ENCODE results near the gene LILRB5.
A peak's percentile ranks its signal among the peaks of the same experiment; 100 is the strongest.
"Not testable (repeated sequence)": the region's sequence is repeated elsewhere in the genome, so short reads cannot be mapped to it uniquely, and the experiment has no call there.

LILRB5 gene

GRCh38 chr19:54274516-54274915, 17.4 kb upstream of the LILRB5 start:
- not testable (repeated sequence) for DNase-seq

- no peak for DNase-seq
Observed at GRCh38 chr19:54273821-54274220, 16.7 kb upstream of the LILRB5 start.

GRCh38 chr19:54272181-54272580, 15.1 kb upstream of the LILRB5 start:
- DNase-seq: not testable (repeated sequence)

- DNase-seq: not testable (repeated sequence)
Observed at GRCh38 chr19:54271587-54271986, 14.5 kb upstream of the LILRB5 start.

GRCh38 chr19:54271106-54271505, 14.0 kb upstream of the LILRB5 start:
- no peak for DNase-seq

GRCh38 chr19:54268936-54269335, 11.9 kb upstream of the LILRB5 start:
- no peak for DNase-seq

GRCh38 chr19:54266133-54266532, 9.1 kb upstream of the LILRB5 start:
- DNase-seq: peak; percentile 88

GRCh38 chr19:54262470-54262869, 5.4 kb upstream of the LILRB5 start:
- no peak for DNase-seq

- DNase-seq: no peak
Observed at GRCh38 chr19:54262066-54262465, 5.0 kb upstream of the LILRB5 start.

GRCh38 chr19:54256250-54257115, 590 bp downstream of the LILRB5 start:
- DNase-seq: no peak

- no peak for DNase-seq
Observed at GRCh38 chr19:54255105-54255775, 1.8 kb downstream of the LILRB5 start.

GRCh38 chr19:54254195-54254906, 2.7 kb downstream of the LILRB5 start:
- DNase-seq: no peak

GRCh38 chr19:54253331-54254194, 3.5 kb downstream of the LILRB5 start:
- no peak for DNase-seq

GRCh38 chr19:54252845-54253244, 4.2 kb downstream of the LILRB5 start:
- no peak for DNase-seq

GRCh38 chr19:54252243-54252642, 4.8 kb downstream of the LILRB5 start:
- DNase-seq: no peak

- peak; percentile 67 for DNase-seq
Observed at GRCh38 chr19:54248016-54248601, 9.0 kb downstream of the LILRB5 start.

GRCh38 chr19:54247106-54247930, 9.8 kb downstream of the LILRB5 start:
- no peak for DNase-seq

- DNase-seq: no peak
Observed at GRCh38 chr19:54245936-54246335, 11.1 kb downstream of the LILRB5 start.

- DNase-seq: not testable (repeated sequence)
Observed at GRCh38 chr19:54243809-54244208, 13.3 kb downstream of the LILRB5 start.

- not testable (repeated sequence) for DNase-seq
Observed at GRCh38 chr19:54242646-54243045, 14.4 kb downstream of the LILRB5 start, which contains the start of gene LILRA6. TSS of gene LILRA6 (minus strand) at chr19:54242790.

- DNase-seq: not testable (repeated sequence)
Observed at GRCh38 chr19:54242234-54242633, 14.8 kb downstream of the LILRB5 start.
